DMS153 (cell line): ENCODE measurements around the gene EIF3D.
"Not testable (repeated sequence)": the region's sequence is repeated elsewhere in the genome, so short reads cannot be mapped to it uniquely, and the experiment has no call there.

ENCODE experiments used
- DNase-seq: peaks from one replicate; lab custom pipeline; 2025; lab: John Stamatoyannopoulos, UW

The EIF3D gene

GRCh38 chr22:36549033-36549432 lies 20.1 kb upstream of the EIF3D start:
- DNase-seq, result no peak

GRCh38 chr22:36548606-36549005 lies 19.6 kb upstream of the EIF3D start:
- DNase-seq, result no peak

- no peak for DNase-seq
Observed at GRCh38 chr22:36546932-36547331, 18.0 kb upstream of the EIF3D start.

GRCh38 chr22:36546092-36546804 lies 17.3 kb upstream of the EIF3D start:
- DNase-seq, result peak; percentile 47

GRCh38 chr22:36544107-36544620 lies 15.2 kb upstream of the EIF3D start:
- no peak for DNase-seq

- peak; percentile 44 for DNase-seq
Observed at GRCh38 chr22:36541831-36542411, 13.0 kb upstream of the EIF3D start.

- no peak for DNase-seq
Observed at GRCh38 chr22:36540867-36541642, 12.1 kb upstream of the EIF3D start.

GRCh38 chr22:36538529-36538928 lies 9.6 kb upstream of the EIF3D start:
- no peak for DNase-seq

- peak; percentile 88 for DNase-seq
Observed at GRCh38 chr22:36536717-36537116, 7.8 kb upstream of the EIF3D start.

- not testable (repeated sequence) for DNase-seq
Observed at GRCh38 chr22:36533320-36533719, 4.4 kb upstream of the EIF3D start.

GRCh38 chr22:36532466-36532865 lies 3.5 kb upstream of the EIF3D start:
- DNase-seq, result no peak

GRCh38 chr22:36528341-36528740 lies 625 bp downstream of the EIF3D start:
- no peak for DNase-seq

GRCh38 chr22:36522662-36523061 lies 6.3 kb downstream of the EIF3D start:
- DNase-seq, result no peak

GRCh38 chr22:36520423-36520822 lies 8.5 kb downstream of the EIF3D start:
- no peak for DNase-seq

GRCh38 chr22:36519906-36520305 lies 9.1 kb downstream of the EIF3D start:
- DNase-seq, result not testable (repeated sequence)

- no peak for DNase-seq
Observed at GRCh38 chr22:36514766-36515165, 14.2 kb downstream of the EIF3D start.

- DNase-seq, result no peak
Observed at GRCh38 chr22:36512991-36513390, 16.0 kb downstream of the EIF3D start.

GRCh38 chr22:36512333-36512732 lies 16.6 kb downstream of the EIF3D start:
- DNase-seq, result no peak

GRCh38 chr22:36510966-36511881 lies 17.7 kb downstream of the EIF3D start:
- no peak for DNase-seq

- DNase-seq, result no peak
Observed at GRCh38 chr22:36510384-36510783, 18.6 kb downstream of the EIF3D start.

- no peak for DNase-seq
Observed at GRCh38 chr22:36507518-36508010, 21.4 kb downstream of the EIF3D start.
